Fibroblast of lung (primary cell): ENCODE measurements around the gene MRS2. TPM values are rescaled to one million over a fixed set of nuclear protein-coding genes. Genes with fewer than 3 reads are reported as not detected.
"Not testable (repeated sequence)": the region's sequence is repeated elsewhere in the genome, so short reads cannot be mapped to it uniquely, and the experiment has no call there.

Source experiments
- DNase-seq, 2 donors: peaks; one replicate each; pipeline versions ENCODE4 v3.0.0 to v3.0.0-alpha.2; 2010; ENCODE audit warnings: low read depth in 2 of 2
- H2AFZ ChIP-seq: 2 replicates; pipeline ENCODE4 v1.5.1; 2012; ENCODE audit warnings: low read length, control low read depth, inconsistent platforms
- H3K27ac ChIP-seq: 2 replicates; pipeline ENCODE4 v1.5.1; 2011; ENCODE audit warnings: low read length, control low read depth; ENCODE audit not compliant: insufficient read depth
- H3K27me3 ChIP-seq: 2 replicates; pipeline ENCODE4 v1.5.1; 2011; ENCODE audit warnings: mild to moderate bottlenecking, low read length; ENCODE audit not compliant: control insufficient read depth, insufficient read depth
- H3K36me3 ChIP-seq: 2 replicates; pipeline ENCODE4 v1.5.1; 2011; ENCODE audit warnings: low read length; ENCODE audit not compliant: control insufficient read depth, insufficient read depth
- H3K4me1 ChIP-seq: 2 replicates; pipeline ENCODE4 v1.5.1; 2011; ENCODE audit warnings: low read length; ENCODE audit not compliant: control insufficient read depth, insufficient read depth; ENCODE audit errors: extremely low read depth
- H3K4me2 ChIP-seq: 2 replicates; pipeline ENCODE4 v1.5.1; 2011; ENCODE audit warnings: low read length, control low read depth; ENCODE audit not compliant: insufficient read depth; ENCODE audit errors: extremely low read depth
- H3K4me3 ChIP-seq, 4 experiments: fragments of 200-600 bp in 1 of 4; sonication (generic) in 1 of 4; replicated peaks in 1 of 4; 2 replicates each; pipeline ENCODE4 v1.5.1; 2011 to 2016; ENCODE audit warnings: low read length in 4 of 4, low read depth in 3 of 4, mild to moderate bottlenecking in 3 of 4, control low read depth in 2 of 4, inconsistent platforms in 1 of 4, mixed read lengths in 1 of 4; ENCODE audit not compliant: insufficient read depth in 1 of 4; ENCODE audit errors: control extremely low read depth in 1 of 4
- H3K79me2 ChIP-seq: 2 replicates; pipeline ENCODE4 v1.5.1; 2012; ENCODE audit warnings: mild to moderate bottlenecking, low read length, inconsistent platforms; ENCODE audit not compliant: control insufficient read depth, insufficient read depth
- H3K9ac ChIP-seq: 2 replicates; pipeline ENCODE4 v1.5.1; 2011; ENCODE audit warnings: mild to moderate bottlenecking, low read length, control low read depth; ENCODE audit not compliant: insufficient read depth
- H3K9me3 ChIP-seq: 2 replicates; pipeline ENCODE4 v1.5.1; 2012; ENCODE audit warnings: low read depth, low read length; ENCODE audit not compliant: control insufficient read depth, insufficient read depth
- H4K20me1 ChIP-seq: 2 replicates; pipeline ENCODE4 v1.5.1; 2011; ENCODE audit warnings: low read length; ENCODE audit not compliant: control insufficient read depth, insufficient read depth; ENCODE audit errors: extremely low read depth
- EZH2 ChIP-seq: IDR thresholded peaks from 2 replicates; pipeline ENCODE4 v1.5.1; 2012; ENCODE audit warnings: low read length, control low read depth, mild to moderate bottlenecking; ENCODE audit errors: missing control alignments
- polyA plus RNA-seq, 2 donors: library from polyadenylated mRNA; depleted of rRNA in 1 of 2; stranded (reverse) in 1 of 2; unstranded in 1 of 2; fragments of >200 nt; gene quantifications; 2 replicates each; pipeline ENCODE4 v1.2.1, GENCODE V29; 2011 to 2012; ENCODE audit warnings: missing spikeins in 1 of 2
- total RNA-seq: library from RNA; depleted of rRNA; stranded (reverse); fragments of >200 nt; gene quantifications from 2 replicates; pipeline ENCODE4 v1.2.1, GENCODE V29; 2014
- TF ChIP-seq, protein P1 (sequence below), 2 donors: IDR thresholded peaks in 1 of 2; conservative IDR thresholded peaks in 1 of 2; 1 replicate in 1 of 2; 2 replicates in 1 of 2; pipeline ENCODE4 v1.5.1; 2011 to 2012; ENCODE audit warnings: low read length in 2 of 2, control low read depth in 1 of 2, inconsistent platforms in 1 of 2, low read depth in 1 of 2, mild to moderate bottlenecking in 1 of 2

The MRS2 gene
- total and polyA plus RNA-seq, 2 donors (not counting 1 experiment from before 2014, with no cell fraction given): 12.6 to 19.9 TPM

DNA sequence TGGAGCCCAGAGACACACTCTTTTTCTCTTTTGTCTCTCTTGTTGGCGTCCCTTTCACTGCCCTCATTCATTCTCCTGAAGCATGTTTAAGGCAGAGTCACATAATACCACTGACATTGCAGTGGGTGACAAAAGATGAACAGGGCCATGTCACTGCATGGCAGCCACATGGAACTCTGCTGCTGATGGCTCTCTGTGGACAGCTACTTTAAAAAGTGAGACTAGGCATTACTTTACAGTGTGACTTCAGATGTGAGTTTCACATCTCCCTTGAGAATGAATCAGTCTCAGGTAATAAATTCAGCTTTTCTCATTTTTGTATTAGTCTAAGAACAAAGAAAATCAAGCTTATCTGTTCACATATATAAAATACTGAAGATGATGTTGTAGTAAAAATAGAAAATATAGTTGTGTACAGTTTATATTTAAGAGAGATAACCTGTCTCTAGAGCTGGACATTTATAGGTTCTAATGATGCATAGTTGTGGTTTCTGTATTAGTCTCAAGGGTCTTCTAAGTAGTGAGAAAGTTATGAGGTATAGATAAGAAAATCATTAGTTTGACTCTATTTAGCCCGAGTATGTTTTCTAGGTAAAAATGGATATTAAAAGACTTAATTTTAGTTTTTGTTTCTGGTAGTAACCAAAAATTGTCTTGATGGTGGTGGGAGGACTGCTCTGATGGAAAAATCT is 6.1 kb downstream of the MRS2 start:
- Histone ChIP-seq H3K27me3 (no peaks in the 10 kb centered on the region), H3K79me2 (peaks cover 8% of the 10 kb centered on the region), H3K4me3 (no peak overlapping the region), H3K4me2 (no peak overlapping the region), H3K36me3 (peaks cover 8% of the 10 kb centered on the region), H4K20me1 (no peaks in the 10 kb centered on the region), H3K9ac (no peak overlapping the region), H3K27ac (no peak overlapping the region), H3K4me1 (no peaks in the 10 kb centered on the region), H3K9me3 (no peaks in the 10 kb centered on the region), H2AFZ (no peak overlapping the region)
- TF ChIP-seq EZH2: no peak
- TF ChIP-seq, protein P1, sequence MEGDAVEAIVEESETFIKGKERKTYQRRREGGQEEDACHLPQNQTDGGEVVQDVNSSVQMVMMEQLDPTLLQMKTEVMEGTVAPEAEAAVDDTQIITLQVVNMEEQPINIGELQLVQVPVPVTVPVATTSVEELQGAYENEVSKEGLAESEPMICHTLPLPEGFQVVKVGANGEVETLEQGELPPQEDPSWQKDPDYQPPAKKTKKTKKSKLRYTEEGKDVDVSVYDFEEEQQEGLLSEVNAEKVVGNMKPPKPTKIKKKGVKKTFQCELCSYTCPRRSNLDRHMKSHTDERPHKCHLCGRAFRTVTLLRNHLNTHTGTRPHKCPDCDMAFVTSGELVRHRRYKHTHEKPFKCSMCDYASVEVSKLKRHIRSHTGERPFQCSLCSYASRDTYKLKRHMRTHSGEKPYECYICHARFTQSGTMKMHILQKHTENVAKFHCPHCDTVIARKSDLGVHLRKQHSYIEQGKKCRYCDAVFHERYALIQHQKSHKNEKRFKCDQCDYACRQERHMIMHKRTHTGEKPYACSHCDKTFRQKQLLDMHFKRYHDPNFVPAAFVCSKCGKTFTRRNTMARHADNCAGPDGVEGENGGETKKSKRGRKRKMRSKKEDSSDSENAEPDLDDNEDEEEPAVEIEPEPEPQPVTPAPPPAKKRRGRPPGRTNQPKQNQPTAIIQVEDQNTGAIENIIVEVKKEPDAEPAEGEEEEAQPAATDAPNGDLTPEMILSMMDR (conservative IDR thresholded peaks at IDR 0.05 in 1 of 2, IDR thresholded peaks at IDR 0.05 in 1 of 2; ENCODE audit: low read depth in 1 of 2, low read length in 2 of 2): no peak
- DNase-seq: no peak

DNA sequence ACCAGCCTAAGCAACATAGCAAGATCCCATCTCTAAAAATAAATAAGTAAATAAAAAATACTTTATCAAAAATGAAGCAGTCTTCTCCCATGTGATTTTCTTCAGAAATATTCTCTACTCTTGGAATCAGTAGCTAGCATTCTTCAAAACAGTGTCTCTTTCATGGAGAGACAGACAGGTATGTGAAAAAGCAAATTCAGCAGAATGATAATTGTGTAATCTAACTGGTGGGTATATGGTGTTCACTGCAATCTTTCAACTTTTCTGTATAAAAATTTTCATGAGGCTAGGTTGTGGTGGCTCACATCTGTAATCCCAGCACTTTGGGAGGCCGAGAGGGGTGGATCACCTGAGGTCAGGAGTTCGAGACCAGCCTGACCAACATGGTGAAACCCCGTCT is 7.9 kb downstream of the MRS2 start:
- Histone ChIP-seq H3K4me2 (no peak overlapping the region), H3K9me3 (no peaks in the 10 kb centered on the region), H4K20me1 (no peaks in the 10 kb centered on the region), H3K9ac (no peak overlapping the region), H3K27me3 (no peaks in the 10 kb centered on the region), H3K79me2 (no peaks in the 10 kb centered on the region), H2AFZ (no peak overlapping the region), H3K4me1 (no peaks in the 10 kb centered on the region), H3K27ac (no peak overlapping the region), H3K4me3 (no peak overlapping the region), H3K36me3 (peaks cover 8% of the 10 kb centered on the region)
- no peak for DNase-seq
- no peak for TF ChIP-seq EZH2
- TF ChIP-seq, protein P1 (conservative IDR thresholded peaks at IDR 0.05 in 1 of 2, IDR thresholded peaks at IDR 0.05 in 1 of 2; ENCODE audit: low read depth in 1 of 2, low read length in 2 of 2): no peak

DNA sequence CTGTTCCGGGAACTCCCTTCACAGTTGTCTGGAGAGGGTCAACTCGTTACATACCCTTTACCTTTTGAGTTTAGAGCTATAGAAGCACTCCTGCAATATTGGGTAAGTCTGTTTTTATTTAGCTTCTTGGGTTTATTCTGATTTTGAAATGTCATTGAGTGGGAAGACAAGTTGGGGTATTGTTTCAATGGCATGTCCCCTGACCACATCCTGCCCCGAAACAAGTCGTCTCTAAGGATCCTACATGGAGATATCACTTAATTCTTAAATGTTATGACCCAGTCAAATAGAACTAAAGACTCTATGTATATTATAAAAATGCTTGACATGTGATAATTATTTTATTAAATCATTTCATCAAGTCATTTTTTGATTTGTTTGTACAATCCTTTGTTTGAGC is 9.6 kb downstream of the MRS2 start:
- no peak overlapping the region for H3K4me2 ChIP-seq
- H3K9ac ChIP-seq: no peak overlapping the region
- no peak overlapping the region for H3K4me3 ChIP-seq
- H3K27me3 ChIP-seq: no peaks in the 10 kb centered on the region
- TF ChIP-seq, protein P1 (conservative IDR thresholded peaks at IDR 0.05 in 1 of 2, IDR thresholded peaks at IDR 0.05 in 1 of 2; ENCODE audit: low read depth in 1 of 2, low read length in 2 of 2): no peak
- TF ChIP-seq EZH2: no peak
- no peaks in the 10 kb centered on the region for H3K9me3 ChIP-seq
- H3K4me1 ChIP-seq: no peaks in the 10 kb centered on the region
- peaks cover 9% of the 10 kb centered on the region for H3K36me3 ChIP-seq
- H3K79me2 ChIP-seq: no peaks in the 10 kb centered on the region
- H2AFZ ChIP-seq: no peak overlapping the region
- no peak overlapping the region for H3K27ac ChIP-seq
- no peak for DNase-seq
- H4K20me1 ChIP-seq: no peaks in the 10 kb centered on the region

DNA sequence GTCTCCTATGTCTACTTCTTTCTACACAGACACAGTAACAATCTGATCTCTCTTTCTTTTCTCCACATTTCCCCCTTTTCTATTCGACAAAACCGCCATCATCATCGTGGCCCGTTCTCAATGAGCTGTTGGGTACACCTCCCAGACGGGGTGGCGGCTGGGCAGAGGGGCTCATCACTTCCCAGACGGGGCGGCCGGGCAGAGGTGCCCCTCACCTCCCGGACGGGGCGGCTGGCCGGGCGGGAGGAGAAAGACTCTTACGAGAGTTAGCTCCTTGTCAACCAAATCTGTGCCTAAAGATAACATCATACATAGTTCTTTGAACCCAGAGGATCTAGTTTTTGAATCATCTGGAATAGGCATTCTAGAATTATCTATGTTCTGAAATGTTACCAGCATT is 11.8 kb downstream of the MRS2 start:
- H3K9me3 ChIP-seq, H3K9ac ChIP-seq, H2AFZ ChIP-seq, H3K4me3 ChIP-seq, H3K4me1 ChIP-seq, H3K36me3 ChIP-seq, H3K27ac ChIP-seq, H3K79me2 ChIP-seq, H3K27me3 ChIP-seq, H4K20me1 ChIP-seq, H3K4me2 ChIP-seq, DNase-seq: not testable (repeated sequence)
